CD4-positive, alpha-beta T cell (primary cell): ENCODE data around the gene FLT1. TPM values are rescaled to one million over a fixed set of nuclear protein-coding genes. Genes with fewer than 3 reads are reported as not detected.

Experiments
- ATAC-seq: fragments of 200-7000 bp; cut with Tn5 transposase; one replicate; pipeline ENCODE4 v1.10.0; 2022; ENCODE audit warnings: mild to moderate bottlenecking; ENCODE audit not compliant: poor library complexity
- CTCF ChIA-PET: fragments of 350-600 bp; sonication (Branson Sonifier 250); formaldehyde crosslinking; loops from one replicate; lab custom pipeline; 2021; ENCODE audit warnings: antibody characterized with exemption, inconsistent platforms; lab: Charles Lee
- POLR2A ChIA-PET: fragments of 350-600 bp; sonication (Branson Sonifier 250); formaldehyde crosslinking; loops from one replicate; lab custom pipeline; 2021; ENCODE audit warnings: antibody characterized with exemption, inconsistent platforms; lab: Charles Lee
- DNase-seq, 14 experiments: peaks; one replicate each; pipeline ENCODE4 v3.0.0-alpha.2; 2013 to 2020; ENCODE audit warnings: mixed read lengths in 2 of 14
- H3K27ac ChIP-seq, 2 donors: one replicate each; pipeline versions ENCODE4 v1.5.1 to v1.7.0; 2013; ENCODE audit warnings: low read length in 2 of 2, low read depth in 1 of 2, mild to moderate bottlenecking in 1 of 2
- H3K27me3 ChIP-seq, 2 experiments: 1 replicate in 1 of 2; 2 replicates in 1 of 2; pipeline versions ENCODE4 v1.6.1 to v1.7.0; 2013; ENCODE audit warnings: low read length in 2 of 2, control low read depth in 1 of 2, mild to moderate bottlenecking in 1 of 2, moderate library complexity in 1 of 2; ENCODE audit not compliant: insufficient read depth in 2 of 2, control insufficient read depth in 1 of 2
- H3K36me3 ChIP-seq: one replicate; pipeline ENCODE4 v1.6.1; 2013; ENCODE audit warnings: low read length, control low read depth; ENCODE audit not compliant: insufficient read depth
- H3K4me1 ChIP-seq: one replicate; pipeline ENCODE4 v1.6.1; 2013; ENCODE audit warnings: low read length, control low read depth; ENCODE audit not compliant: insufficient read depth
- H3K4me3 ChIP-seq: one replicate; pipeline ENCODE4 v1.5.1; 2013; ENCODE audit warnings: mild to moderate bottlenecking, low read length, moderate library complexity
- H3K9me3 ChIP-seq, 2 experiments: 1 replicate in 1 of 2; 2 replicates in 1 of 2; pipeline versions ENCODE4 v1.6.1 to v1.7.0; 2013; ENCODE audit warnings: low read length in 2 of 2, mild to moderate bottlenecking in 2 of 2, control low read depth in 1 of 2, moderate library complexity in 1 of 2; ENCODE audit not compliant: control insufficient read depth in 1 of 2, insufficient read depth in 1 of 2
- H3K27ac Mint-ChIP-seq: one replicate; pipeline ENCODE4 v1.8.0; 2020; ENCODE audit warnings: mixed read lengths
- H3K27me3 Mint-ChIP-seq: one replicate; pipeline ENCODE4 v1.8.0; 2021; ENCODE audit warnings: mixed read lengths
- H3K36me3 Mint-ChIP-seq: one replicate; pipeline ENCODE4 v1.8.0; 2021; ENCODE audit warnings: low read depth, mixed read lengths
- H3K4me1 Mint-ChIP-seq: one replicate; pipeline ENCODE4 v1.8.0; 2021; ENCODE audit warnings: low read depth, mixed read lengths
- H3K4me3 Mint-ChIP-seq: one replicate; pipeline ENCODE4 v1.8.0; 2020; ENCODE audit warnings: mild to moderate bottlenecking, mixed read lengths
- H3K9me3 Mint-ChIP-seq: one replicate; pipeline ENCODE4 v1.8.0; 2020; ENCODE audit warnings: mixed read lengths
- CTCF ChIP-seq: fragments of 200-600 bp; IDR thresholded peaks from one replicate; pipeline ENCODE4 v1.8.0; 2022; ENCODE audit warnings: antibody characterized with exemption, mild to moderate bottlenecking
- intact Hi-C, 2 experiments: fragments of 100-400 bp; cut with DNase I in 1 of 2; cut with micrococcal nuclease in 1 of 2; formaldehyde crosslinking; loops; one replicate each; pipeline versions ENCODE4 v1.15.1 to v1.9.0; 2023 to 2025; cut with DNase I, micrococcal nuclease
- total RNA-seq, 174 experiments: library from RNA in 2 of 174; stranded (reverse) in 2 of 174; gene quantifications; one replicate each; pipeline ENCODE4 v1.2.3 and lab custom pipeline; 2021 to 2026

The FLT1 gene
- total RNA-seq, 2 experiments from 2014 or later = 1.1 to 1.2 TPM

- Histone ChIP-seq H3K9me3 (no peaks in the 10 kb centered on the region), H3K27ac (no peak overlapping the region), H3K36me3 (no peaks in the 10 kb centered on the region), H3K27me3 (no peaks in the 10 kb centered on the region), H3K4me3 (no peak overlapping the region), H3K4me1 (no peaks in the 10 kb centered on the region)
- intact Hi-C loops = no loop called here
- Mint-ChIP-seq H3K9me3 (no peaks in the 10 kb centered on the region), H3K4me1 (no peaks in the 10 kb centered on the region), H3K27me3 (no peaks in the 10 kb centered on the region), H3K27ac (no peak overlapping the region), H3K36me3 (no peaks in the 10 kb centered on the region), H3K4me3 (no peak overlapping the region)
- no peak for TF ChIP-seq CTCF
- no peak for DNase-seq
- no peak for ATAC-seq
- ChIA-PET POLR2A (no interaction called here), CTCF (no interaction called here)
Observed at GRCh38 chr13:28473044-28473443, 21.9 kb downstream of the FLT1 start.

GRCh38 chr13:28471421-28471820 is 23.5 kb downstream of the FLT1 start:
- no peaks in the 10 kb centered on the region for H3K9me3 Mint-ChIP-seq
- H3K4me1 Mint-ChIP-seq = no peaks in the 10 kb centered on the region
- no peaks in the 10 kb centered on the region for H3K36me3 Mint-ChIP-seq
- H3K9me3 ChIP-seq = no peaks in the 10 kb centered on the region
- H3K27ac Mint-ChIP-seq = no peak overlapping the region
- H3K27me3 Mint-ChIP-seq = no peaks in the 10 kb centered on the region
- no peaks in the 10 kb centered on the region for H3K4me1 ChIP-seq
- no peak overlapping the region for H3K27ac ChIP-seq
- no peak overlapping the region for H3K4me3 Mint-ChIP-seq
- ATAC-seq = no peak
- no peaks in the 10 kb centered on the region for H3K36me3 ChIP-seq
- H3K4me3 ChIP-seq = no peak overlapping the region
- ChIA-PET POLR2A (no interaction called here), CTCF (no interaction called here)
- no peaks in the 10 kb centered on the region for H3K27me3 ChIP-seq
- peak in 2 of 14 experiments; percentile 28 to 41 for DNase-seq
- no peak for TF ChIP-seq CTCF
- intact Hi-C loops = no loop called here

- CTCF ChIA-PET = no interaction called here
Observed at GRCh38 chr13:28470296-28470695, 24.6 kb downstream of the FLT1 start.

More at GRCh38 chr13:28470296-28470695, 24.6 kb downstream of the FLT1 start:
- Mint-ChIP-seq H3K27me3 (no peaks in the 10 kb centered on the region), H3K27ac (no peak overlapping the region), H3K4me3 (no peak overlapping the region), H3K36me3 (no peaks in the 10 kb centered on the region), H3K9me3 (no peaks in the 10 kb centered on the region), H3K4me1 (no peaks in the 10 kb centered on the region)
- intact Hi-C loops = no loop called here
- no peak overlapping the region for H3K27ac ChIP-seq
- no peak for TF ChIP-seq CTCF
- no peaks in the 10 kb centered on the region for H3K36me3 ChIP-seq
- H3K27me3 ChIP-seq = no peaks in the 10 kb centered on the region
- no peaks in the 10 kb centered on the region for H3K9me3 ChIP-seq
- DNase-seq (no peak), ATAC-seq (no peak)
- no peak overlapping the region for H3K4me3 ChIP-seq
- H3K4me1 ChIP-seq = no peaks in the 10 kb centered on the region
- POLR2A ChIA-PET = no interaction called here
